ENCODE measurements around the gene ARL4A. TPM values are rescaled to one million over a fixed set of nuclear protein-coding genes. Genes with fewer than 3 reads are reported as not detected.

ARL4A gene
- total and polyA plus RNA-seq, 2 of the 13 experiments (the other 11 are each of a cell fraction or from before 2014, with no cell fraction given): 10.8 to 25.6 TPM

- no peaks in the 10 kb centered on the region for H3K36me3 ChIP-seq (replicated peaks in 1 of 2; ENCODE audit: control insufficient read depth in 1 of 2, insufficient read depth in 2 of 2, low read length in 2 of 2)
- ChIA-PET POLR2A (no interaction called here), CTCF (ENCODE audit: low intra/inter-chr PET ratio, low total read pairs) (no interaction called here)
- in situ Hi-C loops (cut with HindIII; ENCODE audit: extremely low pct_ligation_motif_present, low pct_unique_long_range_greater_than_20kb): loop anchor here (10.0 kb wide), 1 partner anchor 296 kb away; no protein-coding TSS in a partner anchor
- peaks cover 38% of the 10 kb centered on the region for H3K4me1 ChIP-seq (ENCODE audit: insufficient read depth, low read length)
- no peaks in the 10 kb centered on the region for H3K9me3 ChIP-seq (ENCODE audit: low read length)
- no peaks in the 10 kb centered on the region for H3K79me2 ChIP-seq (ENCODE audit: insufficient read depth, low read length)
- intact Hi-C loops (cut with micrococcal nuclease; ENCODE audit: unreplicated experiment): loop anchor here (10.0 kb wide), 1 partner anchor 296 kb away; no protein-coding TSS in a partner anchor
- ATAC-seq: no peak
- H3K27me3 ChIP-seq (ENCODE audit: control insufficient read depth in 1 of 2, insufficient read depth in 2 of 2, low read length in 2 of 2): no peaks in the 10 kb centered on the region
- no peak overlapping the region for H3K27ac ChIP-seq (ENCODE audit: extremely low read length, insufficient read depth, low read length)
- H3K4me3 ChIP-seq (replicated peaks in 1 of 3; ENCODE audit: insufficient read depth in 1 of 3, low read depth in 2 of 3, low read length in 3 of 3): no peak overlapping the region
- WGBS (ENCODE audit: low lambda C conversion rate): 86% methylated on average over 4 of the region's 4 CpGs
- H2AFZ ChIP-seq (ENCODE audit: low read length): no peak overlapping the region
- no peak overlapping the region for H3K4me2 ChIP-seq (ENCODE audit: low read depth, low read length)
- no peak for FAIRE-seq
- DNase-seq (ENCODE audit: low spot score): no peak
- H3K9ac ChIP-seq (ENCODE audit: insufficient read depth, low read depth, low read length): no peak overlapping the region
- H4K20me1 ChIP-seq (ENCODE audit: insufficient read depth, low read length): no peaks in the 10 kb centered on the region
- no TSS peak for BruUV-seq (replicated peaks)
- TF ChIP-seq POLR2A (IDR thresholded peaks at IDR 0.05; ENCODE audit: insufficient read depth in 1 of 2, low read depth in 2 of 2, low read length in 2 of 2): no peak
- TF ChIP-seq MAFF (IDR thresholded peaks at IDR 0.05; ENCODE audit: low read depth, low read length): peak; percentile 48; the same call in 1 of the 2 replicates
- peak; percentile 9 to 73; a peak in 2 of 4 replicates for TF ChIP-seq MAFK (conservative IDR thresholded peaks at IDR 0.05 in 1 of 2, IDR thresholded peaks at IDR 0.05 in 1 of 2; ENCODE audit: low read length in 2 of 2)
These were observed 38.6 kb upstream of the ARL4A start for GRCh38 chr7:12648704-12649261.

- no peaks in the 10 kb centered on the region for H3K79me2 ChIP-seq (ENCODE audit: insufficient read depth, low read length)
- ATAC-seq: no peak
- peaks cover 38% of the 10 kb centered on the region for H3K4me1 ChIP-seq (ENCODE audit: insufficient read depth, low read length)
- POLR2A ChIA-PET: no interaction called here
- in situ Hi-C loops (cut with HindIII; ENCODE audit: extremely low pct_ligation_motif_present, low pct_unique_long_range_greater_than_20kb) (loop anchor here (10.0 kb wide), 1 partner anchor 295 kb away; no protein-coding TSS in a partner anchor), intact Hi-C loops (cut with micrococcal nuclease; ENCODE audit: unreplicated experiment) (loop anchor here (10.0 kb wide), 1 partner anchor 295 kb away; no protein-coding TSS in a partner anchor)
- CTCF ChIA-PET (ENCODE audit: low intra/inter-chr PET ratio, low total read pairs): no interaction called here
- no peaks in the 10 kb centered on the region for H4K20me1 ChIP-seq (ENCODE audit: insufficient read depth, low read length)
- H3K4me3 ChIP-seq (replicated peaks in 1 of 3; ENCODE audit: insufficient read depth in 1 of 3, low read depth in 2 of 3, low read length in 3 of 3): no peak overlapping the region
- TF ChIP-seq ATF7 (IDR thresholded peaks at IDR 0.05): 0 out of 2 replicates have a peak, but pooled peaks have one; percentile 31
- no peak for TF ChIP-seq ATF7 (CRISPR knock-in tag; IDR thresholded peaks at IDR 0.05)
- no peak for TF ChIP-seq SOX13 (IDR thresholded peaks at IDR 0.05)
- TF ChIP-seq SOX13 (CRISPR knock-in tag; conservative IDR thresholded peaks at IDR 0.05 in 1 of 2, IDR thresholded peaks at IDR 0.05 in 1 of 2): no peak
- no peaks in the 10 kb centered on the region for H3K36me3 ChIP-seq (replicated peaks in 1 of 2; ENCODE audit: control insufficient read depth in 1 of 2, insufficient read depth in 2 of 2, low read length in 2 of 2)
- no peak overlapping the region for H3K27ac ChIP-seq (ENCODE audit: extremely low read length, insufficient read depth, low read length)
- no peak for FAIRE-seq
- H3K9me3 ChIP-seq (ENCODE audit: low read length): no peaks in the 10 kb centered on the region
- H2AFZ ChIP-seq (ENCODE audit: low read length): no peak overlapping the region
- H3K9ac ChIP-seq (ENCODE audit: insufficient read depth, low read depth, low read length): no peak overlapping the region
- DNase-seq (ENCODE audit: low spot score): no peak
- no TSS peak for BruUV-seq (replicated peaks)
- no peak overlapping the region for H3K4me2 ChIP-seq (ENCODE audit: low read depth, low read length)
- no peaks in the 10 kb centered on the region for H3K27me3 ChIP-seq (ENCODE audit: control insufficient read depth in 1 of 2, insufficient read depth in 2 of 2, low read length in 2 of 2)
These were observed 38.1 kb upstream of the ARL4A start for GRCh38 chr7:12649348-12649747.

Data from HepG2 (cell line).